Naive B cell (primary cell): ENCODE measurements around the gene RIMS4. TPM values are rescaled to one million over a fixed set of nuclear protein-coding genes. Genes with fewer than 3 reads are reported as not detected.
"Not testable (repeated sequence)": the region's sequence is repeated elsewhere in the genome, so short reads cannot be mapped to it uniquely, and the experiment has no call there.

Experiments
- ATAC-seq, 2 donors: fragments of 150-1000 bp; cut with Tn5 transposase; 2 replicates each; pipeline ENCODE4 v1.10.0; 2021; ENCODE audit warnings: low read depth in 2 of 2, mild to moderate bottlenecking in 2 of 2, moderate library complexity in 2 of 2
- DNase-seq: peaks from one replicate; pipeline ENCODE4 v3.0.0; 2022
- H3K27ac Mint-ChIP-seq, 6 donors: one replicate each; pipeline ENCODE4 v1.8.0; 2020 to 2022; ENCODE audit warnings: mild to moderate bottlenecking in 6 of 6, mixed read lengths in 6 of 6, moderate library complexity in 5 of 6, inconsistent platforms in 2 of 6
- H3K27me3 Mint-ChIP-seq, 3 donors: one replicate each; pipeline ENCODE4 v1.8.0; 2021 to 2022; ENCODE audit warnings: mixed read lengths in 3 of 3, mild to moderate bottlenecking in 1 of 3
- H3K36me3 Mint-ChIP-seq, 2 donors: one replicate each; pipeline ENCODE4 v1.8.0; 2020 to 2022; ENCODE audit warnings: mixed read lengths in 2 of 2, inconsistent platforms in 1 of 2, mild to moderate bottlenecking in 1 of 2
- H3K4me1 Mint-ChIP-seq, 3 donors: one replicate each; pipeline ENCODE4 v1.8.0; 2020 to 2022; ENCODE audit warnings: mixed read lengths in 3 of 3, inconsistent platforms in 1 of 3, mild to moderate bottlenecking in 1 of 3, moderate library complexity in 1 of 3
- H3K4me3 Mint-ChIP-seq, 8 donors: one replicate each; pipeline ENCODE4 v1.8.0; 2020 to 2022; ENCODE audit warnings: mild to moderate bottlenecking in 8 of 8, mixed read lengths in 8 of 8, moderate library complexity in 8 of 8, inconsistent platforms in 2 of 8
- H3K9me3 Mint-ChIP-seq, 7 donors: one replicate each; pipeline ENCODE4 v1.8.0; 2020 to 2022; ENCODE audit warnings: mixed read lengths in 7 of 7, mild to moderate bottlenecking in 5 of 7, inconsistent platforms in 2 of 7, moderate library complexity in 1 of 7
- polyA plus RNA-seq, 6 donors: library from polyadenylated mRNA; unstranded; fragments of 300-500 nt; fragmentation: Illumina TruSeq; gene quantifications; one replicate each; pipeline ENCODE4 v1.2.3, GENCODE V29; 2021; ENCODE audit warnings: low read depth in 6 of 6

The RIMS4 gene
- polyA plus RNA-seq, 6 donors from 2014 or later = not detected

DNA sequence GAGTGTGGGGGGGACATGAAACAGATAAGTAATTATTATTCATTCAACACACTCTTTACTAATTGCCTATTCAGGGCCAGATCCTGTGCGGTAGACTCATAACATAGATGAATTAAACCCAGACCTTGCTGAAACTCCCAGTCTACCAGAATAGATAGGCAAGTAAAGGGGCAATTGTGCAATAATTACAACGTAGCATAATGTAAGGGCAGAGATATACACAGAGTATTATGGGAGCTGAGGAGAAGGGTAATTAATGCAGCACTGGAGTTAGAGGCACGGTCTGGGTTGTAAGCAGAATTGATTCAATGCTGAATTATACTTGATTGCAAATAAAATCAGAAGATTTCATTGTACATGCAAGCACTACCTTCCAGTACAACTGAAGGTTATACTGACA lies 29.2 kb downstream of the RIMS4 start:
- peaks cover 20 to 55% (median 47%) of the 10 kb centered on the region in 3 donors for H3K27me3 Mint-ChIP-seq
- no peak for DNase-seq
- ATAC-seq = no peak
- no peaks in the 10 kb centered on the region for H3K4me1 Mint-ChIP-seq
- peaks cover 0 to 5% (median 0%) of the 10 kb centered on the region in 7 donors for H3K9me3 Mint-ChIP-seq
- H3K4me3 Mint-ChIP-seq = no peak overlapping the region
- no peak overlapping the region for H3K27ac Mint-ChIP-seq
- H3K36me3 Mint-ChIP-seq = no peaks in the 10 kb centered on the region

DNA sequence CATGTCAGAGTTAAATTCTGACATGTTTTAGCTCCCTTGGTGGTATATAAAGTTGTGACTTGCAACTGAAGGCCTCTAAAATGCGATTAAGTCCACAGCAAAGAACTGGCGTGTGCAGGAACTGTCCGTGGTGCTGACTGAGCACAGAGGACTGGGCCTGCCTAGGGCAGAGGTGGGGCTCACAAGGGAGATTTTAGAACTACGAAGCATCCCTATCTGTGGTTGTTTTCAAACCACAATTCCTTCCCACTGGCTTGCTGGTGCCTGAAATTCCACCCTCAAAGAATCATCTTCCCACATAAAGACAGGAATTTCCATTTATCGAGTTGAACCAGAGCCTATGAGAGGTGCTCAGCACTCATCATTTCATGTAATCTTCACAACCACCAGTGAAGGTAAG lies 30.1 kb downstream of the RIMS4 start:
- H3K9me3 Mint-ChIP-seq = peaks cover 0 to 5% (median 0%) of the 10 kb centered on the region in 7 donors
- H3K4me3 Mint-ChIP-seq = no peak overlapping the region
- ATAC-seq = no peak
- no peak for DNase-seq
- H3K27ac Mint-ChIP-seq = no peak overlapping the region
- peaks cover 21 to 55% (median 45%) of the 10 kb centered on the region in 3 donors for H3K27me3 Mint-ChIP-seq
- H3K36me3 Mint-ChIP-seq = no peaks in the 10 kb centered on the region
- H3K4me1 Mint-ChIP-seq = no peaks in the 10 kb centered on the region

DNA sequence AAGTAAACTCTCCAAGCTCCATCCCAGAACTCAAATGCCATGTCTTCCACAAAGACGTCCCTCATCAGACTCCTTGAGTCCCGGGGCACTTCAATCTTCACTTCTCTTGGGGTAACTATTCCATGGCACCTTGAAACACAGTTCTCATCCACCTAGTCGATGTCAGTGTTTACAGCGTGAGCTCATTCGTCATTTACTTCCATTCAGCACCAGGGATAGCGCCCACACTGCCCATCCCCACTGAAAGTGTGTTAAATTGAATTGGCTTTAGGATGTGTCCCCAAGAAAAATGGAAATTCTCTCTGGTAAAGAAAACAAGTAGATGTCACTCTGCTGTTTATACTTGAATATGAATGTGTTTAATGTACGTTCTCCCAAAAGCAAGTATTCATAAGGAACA lies 33.4 kb downstream of the RIMS4 start:
- Mint-ChIP-seq H3K27ac (no peak overlapping the region), H3K9me3 (peaks cover 0 to 5% (median 0%) of the 10 kb centered on the region in 7 donors), H3K4me1 (no peaks in the 10 kb centered on the region), H3K4me3 (no peak overlapping the region), H3K36me3 (no peaks in the 10 kb centered on the region), H3K27me3 (peaks cover 24 to 41% (median 34%) of the 10 kb centered on the region in 3 donors)
- ATAC-seq (no peak), DNase-seq (no peak)

DNA sequence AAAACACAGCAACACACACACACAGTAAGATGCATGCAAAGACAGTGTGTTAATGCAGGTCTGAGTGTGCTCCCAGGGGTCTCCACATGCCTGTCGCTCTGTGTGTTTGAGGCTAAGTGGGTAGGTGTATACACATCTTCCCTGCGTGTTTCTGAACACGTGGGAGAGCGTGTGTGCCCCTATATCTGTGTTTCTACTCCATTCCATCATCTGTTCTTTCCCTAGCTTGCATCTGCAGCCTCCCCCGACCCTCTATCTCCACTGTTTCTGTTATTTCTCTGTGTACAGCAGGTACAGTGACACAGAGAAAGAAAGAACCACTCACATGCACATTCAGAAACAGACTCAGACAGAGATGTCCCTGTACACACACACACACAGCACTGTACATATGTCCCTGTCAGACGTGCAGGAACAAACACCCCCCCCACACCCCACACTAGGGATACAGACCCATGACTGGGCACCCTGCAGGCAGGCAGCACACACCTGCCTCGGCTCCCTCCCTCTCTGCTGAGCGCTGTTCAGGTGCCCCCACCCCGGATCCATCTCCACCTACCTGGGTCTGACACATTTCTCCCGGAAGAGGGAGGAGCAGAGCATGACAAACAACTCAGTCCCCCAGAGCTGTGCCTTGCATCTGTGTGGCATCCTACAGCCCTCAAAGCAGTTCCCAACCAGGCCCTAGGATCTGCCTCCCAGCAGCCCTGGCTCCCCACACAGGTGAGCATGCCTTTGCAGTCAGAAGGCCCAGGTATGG lies 37.1 kb downstream of the RIMS4 start:
- Mint-ChIP-seq H3K27me3 (peaks cover 15 to 31% (median 24%) of the 10 kb centered on the region in 3 donors), H3K36me3 (no peaks in the 10 kb centered on the region), H3K27ac (no peak overlapping the region), H3K9me3 (no peaks in the 10 kb centered on the region), H3K4me1 (peaks cover 0 to 14% (median 7%) of the 10 kb centered on the region in 3 donors), H3K4me3 (no peak overlapping the region)
- DNase-seq (no peak), ATAC-seq (no peak)

DNA sequence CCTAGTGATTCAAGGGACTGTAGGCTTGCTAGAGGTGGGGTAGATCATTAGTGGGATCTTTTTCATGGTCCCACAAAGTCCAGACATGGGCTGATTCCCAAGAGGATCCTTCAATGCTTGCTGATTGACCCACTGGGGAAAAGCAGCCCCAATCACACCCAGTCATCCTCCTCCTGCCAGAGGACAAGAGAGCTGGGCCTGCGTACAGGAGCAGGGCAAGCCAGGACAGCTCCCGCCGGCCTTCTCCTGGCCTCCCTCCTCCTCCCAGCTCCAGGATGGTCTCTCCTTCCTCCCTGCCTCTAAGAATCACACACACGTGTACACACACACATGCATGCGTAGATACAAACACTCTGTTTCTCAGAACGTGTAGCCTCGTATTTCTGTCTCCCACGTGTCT lies 37.7 kb downstream of the RIMS4 start:
- Mint-ChIP-seq H3K9me3 (no peaks in the 10 kb centered on the region), H3K27ac (no peak overlapping the region), H3K4me1 (peaks cover 0 to 14% (median 7%) of the 10 kb centered on the region in 3 donors), H3K4me3 (no peak overlapping the region), H3K27me3 (peaks cover 15 to 31% (median 24%) of the 10 kb centered on the region in 3 donors), H3K36me3 (no peaks in the 10 kb centered on the region)
- ATAC-seq (no peak), DNase-seq (no peak)

DNA sequence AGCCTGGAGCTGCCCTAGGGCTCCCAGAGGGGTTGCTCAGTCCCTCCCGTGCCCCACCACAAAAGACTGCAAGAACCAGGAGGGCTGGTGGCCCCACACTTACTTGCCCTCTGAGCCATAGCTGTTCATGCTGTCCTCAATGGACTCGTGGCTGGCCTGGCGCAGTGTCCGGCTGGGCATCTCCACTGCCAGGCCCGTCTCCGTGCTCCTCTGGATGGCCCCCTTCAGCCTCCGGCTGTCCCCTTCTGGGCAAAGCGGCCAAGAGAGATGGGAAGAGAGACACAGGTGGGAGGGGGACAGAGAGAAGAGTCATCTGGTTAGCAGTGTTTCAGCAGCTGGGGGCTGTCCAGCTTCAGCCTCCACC lies 39.2 kb downstream of the RIMS4 start:
- peaks cover 0 to 14% (median 7%) of the 10 kb centered on the region in 3 donors for H3K4me1 Mint-ChIP-seq
- H3K4me3 Mint-ChIP-seq = no peak overlapping the region
- no peaks in the 10 kb centered on the region for H3K9me3 Mint-ChIP-seq
- DNase-seq (no peak), ATAC-seq (no peak)
- no peaks in the 10 kb centered on the region for H3K36me3 Mint-ChIP-seq
- no peak overlapping the region for H3K27ac Mint-ChIP-seq
- H3K27me3 Mint-ChIP-seq = peaks cover 15 to 26% (median 24%) of the 10 kb centered on the region in 3 donors

DNA sequence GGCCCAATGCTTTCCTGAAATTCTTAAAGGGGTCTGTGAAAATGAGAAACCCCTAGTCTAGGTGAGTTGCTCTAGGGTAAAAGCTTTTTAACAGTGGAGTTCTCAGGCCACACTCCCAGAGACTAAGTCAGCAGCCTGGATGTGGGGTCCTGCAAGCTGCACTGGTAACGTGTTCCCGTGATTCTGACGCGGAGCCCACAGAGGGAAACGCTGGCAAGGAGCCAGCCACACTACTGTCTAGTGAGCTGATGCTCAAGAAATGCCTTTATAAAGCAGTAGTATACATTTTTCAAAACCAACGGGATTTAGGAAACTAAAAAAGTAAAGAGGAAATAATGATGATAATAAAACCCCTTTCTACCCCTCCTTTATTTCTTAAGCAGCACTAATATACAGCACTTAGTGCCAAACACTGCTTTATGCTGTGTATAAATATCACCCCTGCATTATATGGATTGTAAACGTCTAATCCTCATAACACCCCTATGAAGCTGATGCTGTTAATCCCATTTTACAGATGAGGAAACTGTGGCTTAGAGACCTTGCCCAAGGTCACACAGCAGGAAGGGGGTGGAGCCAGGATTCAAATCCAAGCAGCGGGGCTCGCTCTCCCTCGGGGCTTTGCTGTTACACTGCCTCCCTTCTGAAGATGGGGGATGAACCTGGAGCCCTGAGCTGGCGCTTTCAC lies 39.7 kb downstream of the RIMS4 start:
- no peak overlapping the region for H3K4me3 Mint-ChIP-seq
- H3K9me3 Mint-ChIP-seq = no peaks in the 10 kb centered on the region
- H3K27ac Mint-ChIP-seq = no peak overlapping the region
- ATAC-seq = no peak
- DNase-seq = no peak
- peaks cover 17 to 26% (median 25%) of the 10 kb centered on the region in 3 donors for H3K27me3 Mint-ChIP-seq
- H3K36me3 Mint-ChIP-seq = no peaks in the 10 kb centered on the region
- peaks cover 0 to 14% (median 7%) of the 10 kb centered on the region in 3 donors for H3K4me1 Mint-ChIP-seq

DNA sequence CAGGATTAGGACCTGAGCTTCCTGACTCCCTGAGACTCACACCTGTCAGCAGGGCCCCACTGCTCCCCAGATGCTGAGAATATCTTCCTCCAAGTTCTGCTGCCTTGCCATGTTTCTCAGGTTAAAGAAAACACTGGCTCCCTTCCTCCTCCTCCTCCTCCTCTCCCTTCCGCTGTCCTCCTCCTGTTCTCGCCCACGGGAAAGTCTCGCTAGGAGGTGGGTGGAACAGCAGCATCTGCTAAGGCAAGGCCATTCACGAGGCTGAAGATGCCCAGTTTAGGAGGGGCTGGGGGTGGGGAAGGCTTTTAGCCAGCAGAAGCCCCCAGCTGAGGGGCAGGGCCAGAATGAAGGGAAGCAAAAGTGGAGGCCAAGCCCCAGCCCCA lies 40.9 kb downstream of the RIMS4 start:
- Mint-ChIP-seq H3K36me3 (no peaks in the 10 kb centered on the region), H3K4me3 (no peak overlapping the region), H3K27ac (no peak overlapping the region), H3K4me1 (peaks cover 0 to 14% (median 7%) of the 10 kb centered on the region in 3 donors), H3K27me3 (peaks cover 22 to 26% (median 25%) of the 10 kb centered on the region in 3 donors), H3K9me3 (peaks cover 0 to 2% (median 0%) of the 10 kb centered on the region in 7 donors)
- no peak for DNase-seq
- no peak for ATAC-seq

DNA sequence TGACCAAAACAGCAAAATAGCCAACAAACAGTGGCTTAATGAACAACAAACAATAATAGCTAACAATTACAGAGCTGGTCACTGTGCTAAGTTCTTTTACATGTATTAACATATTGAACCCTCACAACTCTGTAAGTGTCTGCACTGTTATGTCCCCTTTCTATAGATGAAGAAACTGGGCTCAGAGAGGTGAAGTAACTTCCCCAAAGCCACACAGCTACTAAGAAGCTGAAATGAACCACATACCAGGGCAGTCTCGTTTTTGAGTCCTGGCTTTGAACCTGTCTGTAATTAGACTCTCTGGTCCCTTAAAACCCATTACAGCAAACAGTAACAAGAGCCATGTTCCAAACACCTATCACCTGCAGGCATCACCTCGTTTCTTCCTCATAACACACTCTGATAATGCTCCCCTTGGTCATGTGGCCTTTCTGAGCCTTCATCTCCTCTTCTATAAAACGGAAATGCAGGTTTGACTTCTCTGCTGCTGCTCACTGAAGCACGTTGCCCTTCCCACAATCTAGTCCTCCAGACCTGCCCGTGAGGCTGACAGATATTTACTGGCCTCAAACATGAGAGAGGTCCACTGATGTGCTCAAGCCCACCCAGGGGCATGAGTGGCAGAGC lies 41.4 kb downstream of the RIMS4 start:
- peaks cover 0 to 2% (median 0%) of the 10 kb centered on the region in 7 donors for H3K9me3 Mint-ChIP-seq

DNA sequence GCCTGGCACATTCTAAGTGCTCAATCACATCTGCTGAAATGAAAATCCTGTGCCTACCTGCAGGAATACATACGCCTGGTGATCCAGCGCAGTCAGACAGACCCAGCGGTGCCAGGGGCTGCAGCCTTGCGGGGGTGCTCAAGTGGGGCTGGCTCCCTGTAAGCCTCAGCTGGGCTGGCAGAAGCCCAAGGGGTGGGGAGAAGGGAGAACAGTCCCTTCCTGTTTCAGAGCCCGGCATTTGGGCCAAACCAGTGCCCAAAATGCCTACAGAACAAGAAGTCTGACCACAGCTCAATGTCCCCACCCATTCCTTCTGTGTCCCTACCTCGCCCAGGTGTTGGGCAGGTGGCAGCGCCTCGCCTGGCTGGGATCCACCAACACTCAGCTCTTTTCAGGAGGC lies 42.1 kb downstream of the RIMS4 start:
- DNase-seq = no peak
- H3K9me3 Mint-ChIP-seq = peaks cover 0 to 2% (median 0%) of the 10 kb centered on the region in 7 donors
- H3K4me1 Mint-ChIP-seq = peaks cover 0 to 14% (median 7%) of the 10 kb centered on the region in 3 donors
- H3K27ac Mint-ChIP-seq = no peak overlapping the region
- ATAC-seq = no peak
- H3K27me3 Mint-ChIP-seq = peaks cover 25 to 36% (median 34%) of the 10 kb centered on the region in 3 donors
- H3K36me3 Mint-ChIP-seq = no peaks in the 10 kb centered on the region
- H3K4me3 Mint-ChIP-seq = no peak overlapping the region

More for the DNA sequence above, 41.4 kb downstream of the RIMS4 start:
- Mint-ChIP-seq H3K27ac (peak overlapping the region in 1 of 6 donors; percentile 48), H3K4me3 (no peak overlapping the region), H3K36me3 (no peaks in the 10 kb centered on the region), H3K4me1 (peaks cover 0 to 14% (median 7%) of the 10 kb centered on the region in 3 donors), H3K27me3 (peaks cover 25 to 31% (median 27%) of the 10 kb centered on the region in 3 donors)
- peak; percentile 41 to 51 for ATAC-seq
- DNase-seq = no peak

DNA sequence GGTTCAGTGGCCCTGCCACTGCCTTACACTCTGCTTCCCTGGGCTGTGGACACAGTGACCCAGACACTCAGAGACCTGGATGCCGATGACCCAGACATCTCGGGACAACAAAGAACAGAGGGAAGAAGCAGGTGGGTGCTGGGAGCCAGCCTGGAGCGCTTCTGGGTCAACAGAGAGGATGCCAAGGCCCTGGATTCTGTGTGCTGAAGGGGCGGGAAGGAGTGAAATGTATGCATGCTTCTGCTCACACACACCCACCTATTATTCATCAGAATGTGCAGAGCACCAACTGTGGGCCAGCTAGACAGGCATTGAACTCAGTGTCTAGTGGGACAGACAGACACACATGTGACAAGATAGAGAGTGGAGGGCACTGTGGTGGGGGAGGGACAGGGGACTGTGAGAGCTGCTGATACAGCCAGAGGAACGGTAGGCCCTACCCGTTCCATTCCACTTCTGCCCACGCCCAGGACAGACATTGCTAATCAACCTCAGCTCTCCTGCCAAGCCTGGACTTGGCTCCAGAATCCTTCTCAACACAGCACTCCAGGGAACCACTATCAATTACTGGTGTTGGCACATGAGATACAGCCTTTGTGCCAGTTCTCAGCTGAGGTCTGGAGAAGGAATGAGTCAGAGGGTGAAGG lies 44.5 kb downstream of the RIMS4 start:
- Mint-ChIP-seq H3K36me3 (no peaks in the 10 kb centered on the region), H3K4me3 (peak overlapping the region in 1 of 8 donors; percentile 52), H3K27me3 (peaks cover 24 to 40% (median 27%) of the 10 kb centered on the region in 3 donors), H3K27ac (peak overlapping the region in 1 of 6 donors; percentile 49), H3K9me3 (peaks cover 0 to 2% (median 0%) of the 10 kb centered on the region in 7 donors), H3K4me1 (peaks cover 0 to 14% (median 7%) of the 10 kb centered on the region in 3 donors)
- ATAC-seq (no peak), DNase-seq (no peak)

DNA sequence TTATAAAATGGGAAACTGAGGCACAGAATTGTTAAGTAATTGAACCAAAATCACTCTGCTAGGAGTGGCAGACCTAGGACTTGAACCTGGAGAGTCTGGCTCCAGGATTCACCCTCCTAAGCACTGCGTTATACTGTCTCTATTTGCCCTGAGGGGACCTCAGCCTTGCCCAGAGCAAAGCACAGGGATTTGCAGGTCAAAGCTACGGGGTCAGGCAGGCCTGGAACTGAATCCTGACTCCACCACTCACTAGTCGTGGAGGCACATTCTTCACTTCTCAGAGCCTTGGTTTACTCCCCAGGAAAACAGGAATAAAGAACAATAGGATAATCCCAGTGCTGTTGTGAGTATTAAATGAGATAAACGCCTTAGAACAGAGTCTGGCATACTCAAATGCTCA lies 45.3 kb downstream of the RIMS4 start:
- Mint-ChIP-seq H3K4me1 (peaks cover 0 to 14% (median 7%) of the 10 kb centered on the region in 3 donors), H3K9me3 (peaks cover 0 to 2% (median 0%) of the 10 kb centered on the region in 7 donors), H3K4me3 (no peak overlapping the region)

DNA sequence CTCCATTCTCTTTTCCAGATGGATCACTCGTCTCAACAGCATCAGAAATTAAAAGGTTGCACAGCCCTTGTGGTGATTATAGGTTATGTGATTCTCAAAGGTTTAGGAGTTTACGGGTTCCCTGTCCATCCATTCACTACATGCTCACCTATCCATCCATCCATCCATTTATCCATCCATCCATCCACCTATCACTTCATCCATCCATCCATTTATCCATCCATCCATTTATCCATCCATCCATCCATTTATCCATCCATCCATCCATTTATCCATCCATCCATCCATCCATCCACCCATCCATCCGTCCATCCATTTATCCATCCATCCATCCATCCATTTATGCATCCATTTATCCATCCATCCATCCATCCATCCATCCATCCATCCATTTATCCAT lies 46.5 kb downstream of the RIMS4 start:
- not testable (repeated sequence) for H3K4me1 Mint-ChIP-seq, ATAC-seq, H3K9me3 Mint-ChIP-seq, DNase-seq, H3K36me3 Mint-ChIP-seq, H3K4me3 Mint-ChIP-seq, H3K27ac Mint-ChIP-seq
- H3K27me3 Mint-ChIP-seq = peaks cover 17 to 49% (median 33%) of the 10 kb centered on the region in 3 donors

More for the DNA sequence above, 45.3 kb downstream of the RIMS4 start:
- H3K27ac Mint-ChIP-seq = peak overlapping the region in 1 of 6 donors; percentile 14
- peaks cover 23 to 43% (median 28%) of the 10 kb centered on the region in 3 donors for H3K27me3 Mint-ChIP-seq
- ATAC-seq (no peak), DNase-seq (no peak)
- no peaks in the 10 kb centered on the region for H3K36me3 Mint-ChIP-seq
